Heart right ventricle (tissue), 16 donors: ENCODE measurements around the gene SUGCT. TPM values are rescaled to one million over a fixed set of nuclear protein-coding genes. Genes with fewer than 3 reads are reported as not detected.

Experiments
- ATAC-seq, 8 donors: fragments of 200-7000 bp; cut with Tn5 transposase; one replicate each; pipeline ENCODE4 v1.9.1; 2020; ENCODE audit warnings: mild to moderate bottlenecking in 8 of 8, moderate library complexity in 8 of 8, moderate number of reproducible peaks in 1 of 8
- DNase-seq, 2 donors: peaks; one replicate each; pipeline ENCODE4 v3.0.0-alpha.2; 2020
- H3K27ac ChIP-seq, 10 donors: fragments of 200-600 bp; sonication (generic) in 2 of 10; one replicate each; pipeline versions ENCODE4 v1.5.0 to v1.8.0; 2020 to 2022; ENCODE audit warnings: mild to moderate bottlenecking in 3 of 10
- H3K27me3 ChIP-seq, 7 donors: fragments of 200-600 bp; one replicate each; pipeline ENCODE4 v1.8.0; 2021 to 2022; ENCODE audit warnings: mild to moderate bottlenecking in 2 of 7
- H3K36me3 ChIP-seq, 9 donors: fragments of 200-600 bp; sonication (generic) in 1 of 9; one replicate each; pipeline versions ENCODE4 v1.5.0 to v1.8.0; 2020 to 2022; ENCODE audit warnings: mild to moderate bottlenecking in 2 of 9
- H3K4me1 ChIP-seq, 9 donors: fragments of 200-600 bp; sonication (generic) in 1 of 9; one replicate each; pipeline versions ENCODE4 v1.5.0 to v1.8.0; 2020 to 2022; ENCODE audit warnings: mild to moderate bottlenecking in 4 of 9
- H3K4me3 ChIP-seq, 10 donors: fragments of 200-600 bp; sonication (generic) in 2 of 10; one replicate each; pipeline versions ENCODE4 v1.5.0 to v1.8.0; 2020 to 2022; ENCODE audit warnings: mild to moderate bottlenecking in 7 of 10, moderate library complexity in 2 of 10
- H3K9me3 ChIP-seq, 11 donors: fragments of 200-600 bp in 10 of 11; sonication (generic) in 2 of 11; one replicate each; pipeline versions ENCODE4 v1.5.0 to v1.8.0; 2013 to 2022; ENCODE audit warnings: mild to moderate bottlenecking in 2 of 11, control low read depth in 1 of 11, moderate library complexity in 1 of 11
- CTCF ChIP-seq, 9 donors: fragments of 200-600 bp; sonication (generic) in 2 of 9; IDR thresholded peaks; one replicate each; pipeline versions ENCODE4 v1.5.0 to v1.8.0; 2021 to 2022; ENCODE audit warnings: antibody characterized with exemption in 9 of 9, mild to moderate bottlenecking in 5 of 9, moderate library complexity in 1 of 9
- WGBS, 2 donors: extraction: QIAGEN DNeasy Blood & Tissue Kit; methylation state at CpG; one replicate each; pipeline ENCODE4 v1.1.7; 2013; ENCODE audit warnings: inconsistent platforms in 1 of 2; 5-methylcytosine and 5-hydroxymethylcytosine counted together
- intact Hi-C, 10 donors: fragments of 100-400 bp; cut with DNase I; formaldehyde crosslinking; loops; one replicate each; pipeline versions ENCODE4 v1.11.1 to v1.14.2; 2022
- polyA plus RNA-seq, 2 donors: library from polyadenylated mRNA; stranded (reverse); fragments of 200-250 nt; gene quantifications; one replicate each; pipeline ENCODE4 v1.2.3, GENCODE V29; 2013
- total RNA-seq, 10 donors: library from RNA; stranded (reverse); fragmentation: NEBNext Ultra II Directional in 3 of 10; extraction: Animal tissue kit (Norgen Biotek cat#: 25700) in 3 of 10; gene quantifications; one replicate each; pipeline versions ENCODE4 v1.2.1 to v1.2.4, GENCODE V29; 2021 to 2023
- donor health status: Arrhythmogenic right ventricular cardiomyopathy.
- donor health status: ischemic (EF 13 %, LVEDD 7.1; RV severe dilation, severe dysfunction).
- donor health status: healthy with polysubstance abuse.
- donor health status: DM: no; HTN: yes; CAD: no.
- donor health status: DM: no; HTN: no; CAD: no.
- donor health status: ischemic (EF 25% LVEDD 6.9; RV normal size, moderate dysfunction).
- donor health status: ischemic (EF 25% LVEDD 5.7; RV mildly dilated, moderate dysfunction).
- donor health status: healthy.
- donor health status: DM: yes; HTN: yes; CAD: no.
- donor health status: Ischemic cardiomyopathy.
- donor health status: ischemic (EF 35%, LVEDD 5.7; RV mildly dilated, moderate dysfunction).
- donor health status: nonischemic (EF 11% LVEDD 7.7; RV severe dilation, severe dysfunction).
- donor health status: DM: yes; HTN: yes; CAD: no.
- donor health status: PGD.
- donor health status: ischemic (EF 29% LVEDD 5.4; RV normal size, mild dysfunction).
- donor health status: nonischemic (EF 23%, LVEDD 6.1; RV moderate dilation, normal function).

The SUGCT gene
- total and polyA plus RNA-seq, 12 donors: 1.2 to 8.1 (median 6.1) TPM

- Histone ChIP-seq H3K27ac (no peak overlapping the region), H3K36me3 (no peaks in the 10 kb centered on the region), H3K4me1 (peaks cover 0 to 15% (median 0%) of the 10 kb centered on the region in 9 donors), H3K4me3 (no peak overlapping the region), H3K9me3 (no peaks in the 10 kb centered on the region), H3K27me3 (no peaks in the 10 kb centered on the region)
- ATAC-seq: no peak
- no peak for DNase-seq
- whole genome bisulfite sequencing, 2 donors: 89 to 91% methylated on average over 10 of the region's 10 CpGs
- TF ChIP-seq CTCF (IDR thresholded peaks at IDR 0.05): no peak
- intact Hi-C loops: no loop called here
Measured at GRCh38 chr7:40828686-40829600, 694.1 kb downstream of the SUGCT start.

GRCh38 chr7:40833191-40833887 is 698.5 kb downstream of the SUGCT start:
- WGBS, 2 donors: 86 to 92% methylated on average over 3 of the region's 3 CpGs
- Histone ChIP-seq H3K27ac (no peak overlapping the region), H3K9me3 (no peaks in the 10 kb centered on the region), H3K4me1 (no peaks in the 10 kb centered on the region), H3K27me3 (no peaks in the 10 kb centered on the region), H3K36me3 (no peaks in the 10 kb centered on the region), H3K4me3 (no peak overlapping the region)
- no peak for TF ChIP-seq CTCF (IDR thresholded peaks at IDR 0.05)
- intact Hi-C loops: no loop called here
- peak in 1 of 8 donors; percentile 29 for ATAC-seq
- no peak for DNase-seq

- TF ChIP-seq CTCF (IDR thresholded peaks at IDR 0.05): peak in 1 of 9 donors; percentile 12
- Histone ChIP-seq H3K4me1 (no peaks in the 10 kb centered on the region), H3K27me3 (no peaks in the 10 kb centered on the region), H3K36me3 (no peaks in the 10 kb centered on the region), H3K27ac (no peak overlapping the region), H3K9me3 (no peaks in the 10 kb centered on the region), H3K4me3 (no peak overlapping the region)
- WGBS, 2 donors: 77 to 80% methylated on average over 2 of the region's 2 CpGs
- ATAC-seq (peak in 1 of 8 donors; percentile 24), DNase-seq (no peak)
- intact Hi-C loops: no loop called here
Measured at GRCh38 chr7:40833888-40834234, 699.1 kb downstream of the SUGCT start.

- Histone ChIP-seq H3K4me1 (no peaks in the 10 kb centered on the region), H3K27ac (no peak overlapping the region), H3K9me3 (peaks cover 0 to 16% (median 8%) of the 10 kb centered on the region in 11 donors), H3K27me3 (no peaks in the 10 kb centered on the region), H3K36me3 (no peaks in the 10 kb centered on the region), H3K4me3 (no peak overlapping the region)
- no peak for TF ChIP-seq CTCF (IDR thresholded peaks at IDR 0.05)
- 60 to 93% methylated on average over 6 of the region's 6 CpGs for WGBS, 2 donors
- intact Hi-C loops: no loop called here
- ATAC-seq (no peak), DNase-seq (no peak)
Measured at GRCh38 chr7:40836218-40836617, 701.4 kb downstream of the SUGCT start.
